ENCODE data around the gene PAAF1.

PAAF1 gene

GRCh38 chr11:73974604-73975478, 98.0 kb downstream of the PAAF1 start:
- peak; percentile 34 for DNase-seq

- DNase-seq = no peak
Observed at GRCh38 chr11:73975479-73975757, 98.6 kb downstream of the PAAF1 start.

DNA sequence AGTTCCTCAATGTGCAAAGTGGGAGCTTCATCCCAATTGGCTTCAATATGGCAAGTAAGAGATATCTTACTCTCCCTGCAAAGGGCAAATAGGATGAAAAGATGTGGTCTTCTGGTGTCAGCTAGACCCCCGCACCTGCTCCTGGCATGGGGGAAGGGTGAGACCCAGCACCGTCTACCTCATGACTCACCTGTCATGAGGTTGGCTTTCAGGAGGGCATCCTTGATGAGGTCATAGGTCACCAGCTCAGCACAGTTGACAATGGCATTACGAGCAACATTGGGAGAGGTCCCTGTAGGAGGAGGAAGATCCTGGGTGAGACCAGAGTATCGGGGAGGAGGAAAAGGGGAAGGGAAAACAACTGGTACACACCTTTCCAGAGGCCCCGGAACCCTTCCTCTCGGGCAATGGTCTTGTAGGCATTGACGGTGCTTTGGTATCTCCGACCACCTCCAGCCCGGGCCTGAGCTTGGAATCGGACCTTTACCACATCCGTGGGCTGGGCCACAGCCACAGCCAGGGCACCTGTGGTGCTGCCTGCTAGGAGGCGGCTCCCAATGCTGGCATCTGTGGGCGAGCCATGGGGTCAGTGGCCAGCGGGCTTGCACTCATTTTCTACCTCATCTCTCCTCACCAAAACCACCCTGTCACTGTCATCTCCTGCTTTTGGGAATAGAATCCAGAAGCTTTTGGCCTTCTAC, 99.8 kb downstream of the PAAF1 start:
- DNase-seq = no peak

GRCh38 chr11:73977856-73978519, 101.2 kb downstream of the PAAF1 start:
- DNase-seq = no peak

DNA sequence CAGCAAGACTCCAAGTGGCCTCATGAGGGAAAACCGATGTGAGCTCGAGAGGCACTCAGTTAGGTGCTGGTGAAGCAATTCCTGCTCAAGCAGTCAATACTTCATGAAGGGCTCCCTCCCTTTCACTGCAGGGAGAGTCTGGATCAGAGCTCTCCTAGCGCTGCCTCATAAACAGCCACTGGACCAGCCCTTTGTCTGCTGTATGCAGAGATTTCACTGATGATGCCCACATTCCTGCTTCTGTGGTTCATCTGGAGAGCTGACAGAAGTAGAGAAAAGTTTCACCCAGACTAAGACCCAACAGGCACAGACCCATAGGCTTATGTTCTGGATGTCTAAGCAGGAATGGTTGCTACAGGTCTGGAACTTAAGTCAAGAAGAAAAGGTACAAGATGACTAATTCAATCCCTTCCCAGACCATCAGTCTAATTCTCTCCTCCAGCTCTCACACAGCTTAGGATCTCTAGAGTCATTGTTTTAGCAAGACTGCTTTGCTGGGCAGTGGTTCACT, 101.8 kb downstream of the PAAF1 start:
- DNase-seq = no peak

DNA sequence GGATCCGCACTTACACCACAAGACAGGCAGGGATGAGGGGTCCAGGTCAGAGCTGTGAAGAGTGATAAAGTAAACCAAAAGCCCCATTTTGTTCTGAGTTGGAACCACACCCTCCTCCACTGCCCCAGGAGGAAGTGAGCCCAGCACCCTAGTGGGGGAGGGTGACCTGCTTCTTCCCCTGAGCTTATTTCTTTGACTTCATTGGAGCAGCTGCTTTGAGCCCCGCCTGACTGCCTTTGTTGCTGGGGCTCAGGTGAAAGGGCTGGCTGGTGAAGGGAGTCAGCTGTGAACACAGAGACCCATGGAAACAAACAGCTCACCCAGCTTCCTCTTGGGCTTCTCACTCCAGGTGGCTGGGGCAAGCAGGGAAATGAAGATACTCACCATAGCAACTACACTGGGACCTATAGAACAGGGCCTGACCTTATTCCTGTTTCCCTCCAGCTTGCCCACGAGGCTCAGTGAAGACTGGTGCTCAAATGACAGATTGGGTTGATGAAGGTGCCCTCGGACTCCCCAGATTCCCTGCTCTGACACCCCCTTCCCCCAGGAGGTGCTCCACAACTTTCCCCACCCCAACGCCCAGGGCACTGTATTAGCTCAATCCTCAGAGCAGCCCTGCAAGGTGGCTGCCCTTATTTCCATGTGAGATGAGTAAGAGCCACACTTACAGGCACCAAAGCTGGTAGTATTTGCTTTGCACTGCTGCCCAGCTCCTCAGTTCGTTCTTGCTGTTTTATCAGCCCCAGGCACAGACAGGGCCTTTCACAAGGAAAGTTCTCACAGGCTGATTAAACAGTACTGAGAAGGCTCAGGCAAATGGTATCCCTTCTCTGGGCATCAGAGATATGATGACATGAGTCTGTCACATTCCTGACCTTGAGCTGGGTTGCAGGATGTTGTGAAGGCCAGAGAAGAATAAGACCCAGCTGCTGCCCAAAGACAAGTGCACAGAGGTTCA, 103.5 kb downstream of the PAAF1 start:
- peak; percentile 93 for DNase-seq

All from CD4-positive, alpha-beta T cell treated with Interleukin-17A for 1 hour (primary cell).